NB4 (cell line): ENCODE data around the gene TMEM95.

ENCODE experiments used
- POLR2A ChIP-seq: IDR thresholded peaks from 2 replicates; pipeline ENCODE4 v1.6.1; 2011; ENCODE audit warnings: mild to moderate bottlenecking; ENCODE audit not compliant: insufficient read length; ENCODE audit errors: extremely low read depth
- TF ChIP-seq, protein P1 (sequence below): IDR thresholded peaks from one replicate; pipeline ENCODE4 v1.5.1; 2012; ENCODE audit warnings: low read depth, low read length

- TF ChIP-seq, protein P1, sequence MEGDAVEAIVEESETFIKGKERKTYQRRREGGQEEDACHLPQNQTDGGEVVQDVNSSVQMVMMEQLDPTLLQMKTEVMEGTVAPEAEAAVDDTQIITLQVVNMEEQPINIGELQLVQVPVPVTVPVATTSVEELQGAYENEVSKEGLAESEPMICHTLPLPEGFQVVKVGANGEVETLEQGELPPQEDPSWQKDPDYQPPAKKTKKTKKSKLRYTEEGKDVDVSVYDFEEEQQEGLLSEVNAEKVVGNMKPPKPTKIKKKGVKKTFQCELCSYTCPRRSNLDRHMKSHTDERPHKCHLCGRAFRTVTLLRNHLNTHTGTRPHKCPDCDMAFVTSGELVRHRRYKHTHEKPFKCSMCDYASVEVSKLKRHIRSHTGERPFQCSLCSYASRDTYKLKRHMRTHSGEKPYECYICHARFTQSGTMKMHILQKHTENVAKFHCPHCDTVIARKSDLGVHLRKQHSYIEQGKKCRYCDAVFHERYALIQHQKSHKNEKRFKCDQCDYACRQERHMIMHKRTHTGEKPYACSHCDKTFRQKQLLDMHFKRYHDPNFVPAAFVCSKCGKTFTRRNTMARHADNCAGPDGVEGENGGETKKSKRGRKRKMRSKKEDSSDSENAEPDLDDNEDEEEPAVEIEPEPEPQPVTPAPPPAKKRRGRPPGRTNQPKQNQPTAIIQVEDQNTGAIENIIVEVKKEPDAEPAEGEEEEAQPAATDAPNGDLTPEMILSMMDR, result peak; percentile 62
- TF ChIP-seq POLR2A, result no peak
Measured at GRCh38 chr17:7356072-7356549, 1.2 kb downstream of the TMEM95 start.
